ENCODE results near the gene DNAH14. TPM values are rescaled to one million over a fixed set of nuclear protein-coding genes. Genes with fewer than 3 reads are reported as not detected.
"Not testable (repeated sequence)": the region's sequence is repeated elsewhere in the genome, so short reads cannot be mapped to it uniquely, and the experiment has no call there.

The DNAH14 gene
- total and polyA plus RNA-seq, 2 of the 8 experiments (the other 6 are each of a cell fraction or from before 2014, with no cell fraction given), result 8.4 to 40.7 TPM

DNA sequence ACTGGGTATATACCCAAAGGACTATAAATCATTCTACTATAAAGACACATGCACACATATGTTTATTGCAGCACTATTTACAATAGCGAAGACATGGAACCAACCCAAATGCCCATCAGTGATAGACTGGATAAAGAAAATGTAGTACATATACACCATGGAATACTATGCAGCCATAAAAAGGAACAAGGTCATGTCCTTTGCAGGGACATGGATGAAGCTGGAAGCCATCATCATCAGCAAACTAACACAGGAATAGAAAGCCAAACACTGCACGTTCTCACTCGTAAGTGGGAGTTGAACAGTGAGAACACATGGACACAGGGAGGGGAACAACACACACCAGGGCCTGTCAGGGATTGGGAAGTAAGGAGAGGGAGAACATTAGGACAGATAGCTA lies 1.8 kb upstream of the DNAH14 start:
- H2AK5ac ChIP-seq (ENCODE audit: low read depth, low read length); H2BK120ac ChIP-seq (replicated peaks; ENCODE audit: low read depth, low read length); POLR2A ChIA-PET (ENCODE audit: partially characterized antibody); H4K20me1 ChIP-seq (replicated peaks in 1 of 2; ENCODE audit: control insufficient read depth in 1 of 2, insufficient read depth in 2 of 2, low read length in 2 of 2); H4K91ac ChIP-seq (replicated peaks; ENCODE audit: insufficient read length, low read length); H3K27me3 ChIP-seq (replicated peaks in 1 of 4; ENCODE audit: control insufficient read depth in 3 of 4, extremely low read depth in 1 of 4, insufficient read depth in 3 of 4, low read length in 3 of 4); H2BK12ac ChIP-seq (ENCODE audit: low read depth, low read length); FAIRE-seq; H3K23ac ChIP-seq (ENCODE audit: insufficient read length); H2BK5ac ChIP-seq (ENCODE audit: low read depth, low read length); H3K4ac ChIP-seq (replicated peaks; ENCODE audit: insufficient read length, low read depth, low read length); H3K4me2 ChIP-seq (ENCODE audit: insufficient read depth in 1 of 2, low read depth in 2 of 2, low read length in 2 of 2); H2BK20ac ChIP-seq (ENCODE audit: low read length); H3K23me2 ChIP-seq (ENCODE audit: low read depth, low read length); DNase-seq (ENCODE audit: low read depth in 1 of 2, low spot score in 2 of 2); H3K27ac ChIP-seq (ENCODE audit: low read depth, low read length); H3K4me1 ChIP-seq (replicated peaks in 1 of 4; ENCODE audit: control insufficient read depth in 3 of 4, insufficient read depth in 4 of 4, low read length in 3 of 4); H3K9me3 ChIP-seq (ENCODE audit: insufficient read depth in 2 of 2, low read depth in 1 of 2, low read length in 1 of 2); H3K4me3 ChIP-seq (ENCODE audit: extremely low read depth in 1 of 4, insufficient read depth in 2 of 4, low read depth in 3 of 4, low read length in 4 of 4); H3K36me3 ChIP-seq (ENCODE audit: control insufficient read depth in 2 of 4, insufficient read depth in 4 of 4, low read length in 3 of 4); H4K5ac ChIP-seq (ENCODE audit: insufficient read length, low read depth, low read length); H3K18ac ChIP-seq (ENCODE audit: extremely low read depth, low read length); H3K79me1 ChIP-seq (ENCODE audit: low read depth, low read length); H2AFZ ChIP-seq (ENCODE audit: low read length); H3K14ac ChIP-seq (ENCODE audit: insufficient read length); H2BK15ac ChIP-seq (ENCODE audit: low read length); H3K56ac ChIP-seq (replicated peaks; ENCODE audit: insufficient read length, low read depth, low read length); H4K8ac ChIP-seq (ENCODE audit: extremely low read depth, insufficient read depth, low read length); H3K9ac ChIP-seq (replicated peaks in 1 of 4; ENCODE audit: extremely low read depth in 1 of 4, low read depth in 3 of 4, low read length in 3 of 4): not testable (repeated sequence)
- CTCF ChIA-PET (ENCODE audit: partially characterized antibody), result interaction anchor here (1.3 kb wide), 1 partner anchor 33 kb away, joined by 4 read pairs; no protein-coding TSS in a partner anchor
- 89% methylated on average over 3 of the region's 3 CpGs; no CpG with 5 or more reads in 1 of the 2 experiments for WGBS, 2 experiments (ENCODE audit: extremely low coverage in 1 of 2, insufficient coverage in 1 of 2, insufficient read length in 1 of 2, insufficient replicate concordance in 2 of 2, low coverage in 1 of 2, low lambda C conversion rate in 2 of 2, missing lambda C conversion rate in 1 of 2)
- H3K79me2 ChIP-seq (ENCODE audit: control insufficient read depth in 1 of 2, insufficient read depth in 2 of 2, low read length in 2 of 2), result peaks cover 0 to 21% of the 10 kb centered on the region in 2 experiments; a peak in 2 of 4 replicates

Measured in H1 (cell line).